Tibial nerve (tissue), 4 donors: ENCODE results near the gene KCNK13.

Experiments used
- EP300 ChIP-seq, 2 donors: sonication (generic); formaldehyde crosslinking; IDR thresholded peaks; one replicate each; pipeline ENCODE4 v1.6.1; 2017; ENCODE audit warnings: antibody characterized with exemption in 2 of 2, mild to moderate bottlenecking in 1 of 2
- POLR2A ChIP-seq, 2 donors: fragments of 450-650 bp; IDR thresholded peaks; one replicate each; pipeline ENCODE4 v1.6.1; 2017; ENCODE audit warnings: antibody characterized with exemption in 2 of 2, mild to moderate bottlenecking in 2 of 2, moderate library complexity in 2 of 2
- TF ChIP-seq, protein P1 (sequence below), 5 experiments: fragments of 200-600 bp in 3 of 5; fragments of 450-650 bp in 2 of 5; sonication (generic) in 3 of 5; IDR thresholded peaks; one replicate each; pipeline ENCODE4 v1.5.1; 2016 to 2019; ENCODE audit warnings: antibody characterized with exemption in 5 of 5, mild to moderate bottlenecking in 3 of 5, moderate library complexity in 2 of 5

DNA sequence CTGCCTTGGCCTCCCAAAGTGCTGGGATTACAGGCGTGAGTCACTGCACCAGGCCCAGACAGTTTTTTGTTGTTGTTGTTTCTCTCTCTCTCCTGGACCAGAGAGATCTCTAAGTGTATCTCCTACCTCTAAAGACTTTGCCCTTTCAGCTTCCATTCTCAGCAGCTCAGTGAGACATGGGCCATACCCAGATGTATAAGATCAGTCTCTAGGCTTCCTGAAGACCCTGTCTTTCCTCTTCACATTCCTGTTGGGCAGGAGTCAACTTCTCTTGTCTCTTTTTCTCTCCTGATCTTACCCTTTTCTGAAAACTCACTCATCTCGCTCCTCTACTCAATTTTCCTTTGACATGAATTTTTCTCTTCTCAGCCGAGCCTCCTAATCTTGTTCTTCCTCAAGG, 42.0 kb downstream of the KCNK13 start:
- TF ChIP-seq, protein P1, sequence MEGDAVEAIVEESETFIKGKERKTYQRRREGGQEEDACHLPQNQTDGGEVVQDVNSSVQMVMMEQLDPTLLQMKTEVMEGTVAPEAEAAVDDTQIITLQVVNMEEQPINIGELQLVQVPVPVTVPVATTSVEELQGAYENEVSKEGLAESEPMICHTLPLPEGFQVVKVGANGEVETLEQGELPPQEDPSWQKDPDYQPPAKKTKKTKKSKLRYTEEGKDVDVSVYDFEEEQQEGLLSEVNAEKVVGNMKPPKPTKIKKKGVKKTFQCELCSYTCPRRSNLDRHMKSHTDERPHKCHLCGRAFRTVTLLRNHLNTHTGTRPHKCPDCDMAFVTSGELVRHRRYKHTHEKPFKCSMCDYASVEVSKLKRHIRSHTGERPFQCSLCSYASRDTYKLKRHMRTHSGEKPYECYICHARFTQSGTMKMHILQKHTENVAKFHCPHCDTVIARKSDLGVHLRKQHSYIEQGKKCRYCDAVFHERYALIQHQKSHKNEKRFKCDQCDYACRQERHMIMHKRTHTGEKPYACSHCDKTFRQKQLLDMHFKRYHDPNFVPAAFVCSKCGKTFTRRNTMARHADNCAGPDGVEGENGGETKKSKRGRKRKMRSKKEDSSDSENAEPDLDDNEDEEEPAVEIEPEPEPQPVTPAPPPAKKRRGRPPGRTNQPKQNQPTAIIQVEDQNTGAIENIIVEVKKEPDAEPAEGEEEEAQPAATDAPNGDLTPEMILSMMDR (IDR thresholded peaks at IDR 0.05): no peak
- TF ChIP-seq POLR2A (IDR thresholded peaks at IDR 0.05): no peak
- TF ChIP-seq EP300 (IDR thresholded peaks at IDR 0.05): no peak
